Stimulated activated naive CD8-positive, alpha-beta T cell treated with anti-CD3 and anti-CD28 coated beads, Interleukin-15, amount 100 ng/mL, for 72 hours (primary cell): ENCODE results near the gene ABL2.
A peak's percentile ranks its signal among the peaks of the same experiment; 100 is the strongest.
"Not testable (repeated sequence)": the region's sequence is repeated elsewhere in the genome, so short reads cannot be mapped to it uniquely, and the experiment has no call there.

Source experiments
- ATAC-seq: fragments of 150-1000 bp; cut with Tn5 transposase; 2 replicates; pipeline ENCODE4 v1.10.0; 2021; ENCODE audit warnings: mild to moderate bottlenecking, moderate library complexity
- DNase-seq, 2 donors: peaks; one replicate each; pipeline ENCODE4 v3.0.0; 2021 to 2022
- H3K27ac Mint-ChIP-seq, 2 donors: one replicate each; pipeline ENCODE4 v1.8.0; 2022; ENCODE audit warnings: mild to moderate bottlenecking in 2 of 2, mixed read lengths in 2 of 2, moderate library complexity in 2 of 2
- H3K27me3 Mint-ChIP-seq: one replicate; pipeline ENCODE4 v1.8.0; 2022; ENCODE audit warnings: mixed read lengths
- H3K4me1 Mint-ChIP-seq: one replicate; pipeline ENCODE4 v1.8.0; 2022; ENCODE audit warnings: mild to moderate bottlenecking, mixed read lengths
- H3K4me3 Mint-ChIP-seq, 2 donors: one replicate each; pipeline ENCODE4 v1.8.0; 2022; ENCODE audit warnings: mild to moderate bottlenecking in 2 of 2, mixed read lengths in 2 of 2, moderate library complexity in 1 of 2
- H3K9me3 Mint-ChIP-seq, 2 donors: one replicate each; pipeline ENCODE4 v1.8.0; 2022; ENCODE audit warnings: mixed read lengths in 2 of 2

Gene ABL2

DNA sequence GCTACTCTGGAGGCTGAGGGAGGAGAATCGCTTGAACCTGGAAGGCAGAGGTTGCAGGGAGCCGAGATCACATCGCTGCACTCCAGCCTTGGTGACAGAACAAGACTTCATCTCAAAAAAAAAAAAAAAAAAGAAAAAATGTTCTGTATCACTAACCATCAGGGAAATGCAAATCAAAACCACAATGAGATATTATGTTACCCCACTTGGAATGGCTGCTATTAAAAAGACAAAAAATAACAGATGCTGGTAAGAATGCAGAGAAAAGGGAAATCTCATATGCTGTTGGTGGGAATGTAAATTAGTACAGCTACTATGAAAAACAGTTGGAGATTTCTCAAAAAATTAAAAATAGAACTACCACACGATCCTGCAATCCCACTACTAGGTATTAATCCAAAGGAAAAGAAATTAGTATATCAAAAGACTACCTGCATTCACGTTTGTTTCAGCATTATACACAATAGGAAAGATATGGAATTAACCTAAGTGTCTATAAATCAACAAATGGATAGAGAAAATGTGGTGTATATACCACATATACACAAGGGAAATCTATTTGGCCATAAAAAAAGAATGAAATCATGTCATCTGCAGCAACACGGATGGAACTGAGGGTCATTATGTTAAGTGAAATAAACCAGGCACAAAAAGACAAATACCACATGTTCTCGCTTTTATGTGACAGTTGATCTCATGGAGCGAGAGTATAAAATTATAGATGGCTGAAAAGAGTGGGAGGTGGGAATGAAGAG lies 62.6 kb downstream of the ABL2 start:
- Mint-ChIP-seq H3K4me1 (peaks cover 7% of the 10 kb centered on the region), H3K4me3 (no peak overlapping the region)

GRCh38 chr1:179164494-179164893 lies 65.0 kb downstream of the ABL2 start:
- H3K9me3 Mint-ChIP-seq: no peaks in the 10 kb centered on the region
- no peak overlapping the region for H3K27ac Mint-ChIP-seq
- ATAC-seq: no peak
- peaks cover 7% of the 10 kb centered on the region for H3K4me1 Mint-ChIP-seq
- no peak overlapping the region for H3K4me3 Mint-ChIP-seq
- no peak for DNase-seq
- no peaks in the 10 kb centered on the region for H3K27me3 Mint-ChIP-seq

More for the DNA sequence above, 62.6 kb downstream of the ABL2 start:
- Mint-ChIP-seq H3K27me3 (no peaks in the 10 kb centered on the region), H3K9me3 (no peaks in the 10 kb centered on the region), H3K27ac (no peak overlapping the region)
- ATAC-seq (no peak), DNase-seq (no peak)

DNA sequence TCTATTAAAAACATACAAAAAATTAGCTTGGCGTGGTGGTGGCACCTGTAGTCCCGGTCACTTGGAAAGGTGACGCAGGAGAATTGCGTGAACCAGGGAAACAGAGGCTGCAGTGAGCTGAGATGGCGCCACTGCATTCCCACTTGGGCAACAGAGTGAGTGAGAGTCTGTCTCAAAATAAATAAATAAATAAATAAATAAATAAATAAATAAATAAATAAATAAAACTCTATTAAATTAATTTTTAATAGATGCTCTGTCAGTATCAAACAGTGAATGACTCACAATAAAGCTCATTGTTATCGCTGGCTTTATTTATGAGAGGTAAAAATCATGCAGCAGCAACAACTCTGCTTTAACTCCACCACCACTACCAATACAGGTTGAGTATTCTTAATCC lies 72.8 kb downstream of the ABL2 start:
- H3K27me3 Mint-ChIP-seq: no peaks in the 10 kb centered on the region
- H3K4me3 Mint-ChIP-seq: no peak overlapping the region
- H3K9me3 Mint-ChIP-seq: no peaks in the 10 kb centered on the region
- DNase-seq (no peak), ATAC-seq (no peak)
- peaks cover 14% of the 10 kb centered on the region for H3K4me1 Mint-ChIP-seq
- no peak overlapping the region for H3K27ac Mint-ChIP-seq

- no peak overlapping the region for H3K27ac Mint-ChIP-seq
- no peak for DNase-seq
- H3K4me3 Mint-ChIP-seq: no peak overlapping the region
- no peak for ATAC-seq
- H3K9me3 Mint-ChIP-seq: no peaks in the 10 kb centered on the region
- peaks cover 14% of the 10 kb centered on the region for H3K4me1 Mint-ChIP-seq
- H3K27me3 Mint-ChIP-seq: no peaks in the 10 kb centered on the region
Observed at GRCh38 chr1:179156026-179156425, 73.5 kb downstream of the ABL2 start.

- DNase-seq (no peak), ATAC-seq (no peak)
- H3K27me3 Mint-ChIP-seq: no peaks in the 10 kb centered on the region
- no peak overlapping the region for H3K4me3 Mint-ChIP-seq
- H3K27ac Mint-ChIP-seq: no peak overlapping the region
- H3K4me1 Mint-ChIP-seq: peaks cover 14% of the 10 kb centered on the region
- H3K9me3 Mint-ChIP-seq: no peaks in the 10 kb centered on the region
Observed at GRCh38 chr1:179155615-179156014, 73.9 kb downstream of the ABL2 start.

GRCh38 chr1:179154437-179154836 lies 75.0 kb downstream of the ABL2 start:
- Mint-ChIP-seq H3K27ac (no peak overlapping the region), H3K27me3 (no peaks in the 10 kb centered on the region)
- no peak for DNase-seq

GRCh38 chr1:179153217-179153616 lies 76.3 kb downstream of the ABL2 start:
- no peak for DNase-seq
- Mint-ChIP-seq H3K27me3 (no peaks in the 10 kb centered on the region), H3K9me3 (no peaks in the 10 kb centered on the region), H3K4me3 (no peak overlapping the region), H3K27ac (no peak overlapping the region), H3K4me1 (peaks cover 14% of the 10 kb centered on the region)
- ATAC-seq: no peak

More at GRCh38 chr1:179154437-179154836, 75.0 kb downstream of the ABL2 start:
- H3K9me3 Mint-ChIP-seq: no peaks in the 10 kb centered on the region
- H3K4me1 Mint-ChIP-seq: peaks cover 14% of the 10 kb centered on the region
- no peak for ATAC-seq
- H3K4me3 Mint-ChIP-seq: no peak overlapping the region

DNA sequence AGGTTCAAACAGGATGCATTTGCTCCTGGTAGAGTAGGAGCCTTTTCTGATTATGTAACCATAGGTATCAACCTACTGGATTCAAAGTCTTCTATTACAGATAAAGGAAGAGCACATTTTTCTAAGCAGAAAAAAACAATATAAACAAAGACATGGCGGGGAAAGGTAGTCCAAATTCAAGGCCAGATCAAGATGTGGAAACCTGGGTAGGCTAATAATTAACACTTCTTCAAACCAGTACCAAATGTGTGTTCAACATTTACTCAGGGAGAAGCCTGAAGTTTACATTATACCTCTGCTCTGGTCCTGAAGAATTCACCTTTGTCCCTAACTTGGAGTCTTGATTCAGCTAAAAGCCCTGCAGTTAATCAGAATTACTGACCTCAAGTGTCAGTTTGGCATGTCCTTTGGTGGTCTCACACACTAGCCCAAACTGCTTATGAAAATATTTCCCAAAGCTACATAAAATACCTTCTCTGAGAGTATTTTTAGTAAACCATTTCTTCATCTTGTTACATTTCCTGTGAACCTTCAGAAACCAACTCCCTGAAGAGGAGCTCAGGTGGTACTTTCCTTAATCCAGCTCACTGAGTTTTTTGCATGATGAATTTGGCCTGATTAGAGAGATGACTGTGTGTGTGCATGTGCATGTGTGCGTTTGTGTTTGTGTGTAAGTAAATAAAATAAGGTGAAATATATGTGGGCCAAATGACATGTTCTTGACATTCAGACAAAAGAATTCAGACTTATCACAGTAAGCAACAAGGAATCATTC lies 77.4 kb downstream of the ABL2 start:
- ATAC-seq: no peak
- Mint-ChIP-seq H3K27ac (no peak overlapping the region), H3K4me3 (no peak overlapping the region), H3K4me1 (peaks cover 14% of the 10 kb centered on the region), H3K9me3 (no peaks in the 10 kb centered on the region), H3K27me3 (no peaks in the 10 kb centered on the region)
- no peak for DNase-seq

- DNase-seq: no peak
- H3K27me3 Mint-ChIP-seq: no peaks in the 10 kb centered on the region
- H3K4me1 Mint-ChIP-seq: peaks cover 21% of the 10 kb centered on the region
- ATAC-seq: no peak
- no peaks in the 10 kb centered on the region for H3K9me3 Mint-ChIP-seq
- H3K4me3 Mint-ChIP-seq: no peak overlapping the region
- H3K27ac Mint-ChIP-seq: no peak overlapping the region
Observed at GRCh38 chr1:179146911-179147310, 82.6 kb downstream of the ABL2 start.

GRCh38 chr1:179146476-179146875 lies 83.0 kb downstream of the ABL2 start:
- ATAC-seq: no peak
- H3K27ac Mint-ChIP-seq: no peak overlapping the region
- no peaks in the 10 kb centered on the region for H3K9me3 Mint-ChIP-seq
- no peak overlapping the region for H3K4me3 Mint-ChIP-seq
- peaks cover 26% of the 10 kb centered on the region for H3K4me1 Mint-ChIP-seq
- DNase-seq: no peak
- no peaks in the 10 kb centered on the region for H3K27me3 Mint-ChIP-seq

DNA sequence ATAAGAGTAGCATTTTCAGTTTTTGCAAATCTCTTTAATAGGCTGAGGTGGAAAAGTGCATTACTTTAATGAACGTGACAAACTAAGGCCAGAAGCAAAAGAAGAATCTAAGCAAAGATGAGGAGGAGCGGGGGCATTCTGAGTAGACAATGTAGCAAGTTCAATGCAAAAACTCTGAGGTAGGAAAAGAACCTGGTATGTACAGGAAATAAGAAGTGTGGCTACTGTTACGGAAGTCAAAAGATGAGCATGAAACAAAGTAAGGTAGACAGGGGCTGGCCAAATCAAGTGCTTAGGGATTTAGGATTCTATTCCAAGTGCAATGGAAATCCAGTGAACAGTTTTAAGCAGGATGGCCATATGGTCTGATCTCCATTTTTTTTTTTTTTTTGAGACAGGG lies 84.0 kb downstream of the ABL2 start:
- no peak overlapping the region for H3K4me3 Mint-ChIP-seq
- no peak overlapping the region for H3K27ac Mint-ChIP-seq
- H3K27me3 Mint-ChIP-seq: no peaks in the 10 kb centered on the region
- DNase-seq: no peak
- H3K4me1 Mint-ChIP-seq: peaks cover 35% of the 10 kb centered on the region
- ATAC-seq: no peak
- H3K9me3 Mint-ChIP-seq: no peaks in the 10 kb centered on the region

DNA sequence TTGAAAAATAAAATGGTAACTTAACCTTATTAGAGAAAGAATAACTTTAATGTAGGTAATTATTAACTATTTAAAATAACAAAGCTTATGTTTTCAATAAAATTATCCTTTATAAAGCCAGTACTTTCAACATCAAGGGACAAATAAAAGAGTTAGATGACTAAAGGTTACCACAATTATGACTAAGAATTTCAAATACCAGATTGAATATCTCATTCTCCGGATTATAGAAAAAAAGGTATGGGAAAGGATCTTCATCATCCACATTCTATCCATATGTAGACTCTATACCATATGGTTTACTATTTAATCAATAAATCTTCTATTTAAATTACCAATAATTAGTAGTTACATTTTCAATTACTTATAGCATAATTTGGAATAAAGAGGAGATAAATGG lies 84.9 kb downstream of the ABL2 start:
- peaks cover 44% of the 10 kb centered on the region for H3K4me1 Mint-ChIP-seq
- ATAC-seq: no peak

GRCh38 chr1:179143322-179143721 lies 86.2 kb downstream of the ABL2 start:
- Mint-ChIP-seq H3K4me3 (no peak overlapping the region), H3K27me3 (no peaks in the 10 kb centered on the region), H3K27ac (no peak overlapping the region), H3K4me1 (peaks cover 50% of the 10 kb centered on the region), H3K9me3 (no peaks in the 10 kb centered on the region)
- DNase-seq (no peak), ATAC-seq (peak; percentile 57)

More for the DNA sequence above, 84.9 kb downstream of the ABL2 start:
- Mint-ChIP-seq H3K27ac (no peak overlapping the region), H3K9me3 (no peaks in the 10 kb centered on the region), H3K4me3 (no peak overlapping the region), H3K27me3 (no peaks in the 10 kb centered on the region)
- no peak for DNase-seq

- no peak for DNase-seq
- peak; percentile 66 for ATAC-seq
- no peaks in the 10 kb centered on the region for H3K9me3 Mint-ChIP-seq
- peak overlapping the region; percentile 8 to 71 for H3K4me3 Mint-ChIP-seq
- H3K4me1 Mint-ChIP-seq: peaks cover 50% of the 10 kb centered on the region
- H3K27ac Mint-ChIP-seq: peak overlapping the region; percentile 40 to 81
- no peaks in the 10 kb centered on the region for H3K27me3 Mint-ChIP-seq
Observed at GRCh38 chr1:179142889-179143299, 86.6 kb downstream of the ABL2 start.

- DNase-seq (no peak), ATAC-seq (peak; percentile 92)
- Mint-ChIP-seq H3K4me1 (peaks cover 50% of the 10 kb centered on the region), H3K4me3 (peak overlapping the region; percentile 62 to 65), H3K27me3 (no peaks in the 10 kb centered on the region), H3K27ac (peak overlapping the region; percentile 9 to 43), H3K9me3 (no peaks in the 10 kb centered on the region)
Observed at GRCh38 chr1:179141592-179142251, 87.8 kb downstream of the ABL2 start.

GRCh38 chr1:179138755-179139154 lies 90.7 kb downstream of the ABL2 start:
- H3K4me3 Mint-ChIP-seq, ATAC-seq, H3K27ac Mint-ChIP-seq, DNase-seq, H3K9me3 Mint-ChIP-seq, H3K27me3 Mint-ChIP-seq: not testable (repeated sequence)
- peaks cover 41% of the 10 kb centered on the region for H3K4me1 Mint-ChIP-seq
